MCF 10A (cell line): Measurements from ENCODE around the gene GLI1. TPM values are rescaled to one million over a fixed set of nuclear protein-coding genes. Genes with fewer than 3 reads are reported as not detected.
"Not testable (repeated sequence)": the region's sequence is repeated elsewhere in the genome, so short reads cannot be mapped to it uniquely, and the experiment has no call there.

Experiments
- BruUV-seq: library from RNA; stranded (reverse); fragments of 400-500 nt; replicated peaks from 2 replicates; lab custom pipeline; 2021; lab: Mats Ljungman, UMichigan
- CTCF ChIA-PET: fragments of 300-600 bp; sonication (Branson Sonifier 250); formaldehyde crosslinking; extraction: SDS; loops from one replicate; lab custom pipeline; 2021; ENCODE audit warnings: antibody characterized with exemption, inconsistent platforms; lab: Yijun Ruan, JAX
- POLR2A ChIA-PET: fragments of 300-600, 350-650 bp; sonication (Branson Sonifier 250); formaldehyde crosslinking; extraction: SDS; loops from one replicate; lab custom pipeline; 2020; ENCODE audit warnings: antibody characterized with exemption, inconsistent platforms; lab: Yijun Ruan, JAX
- DNase-seq: peaks from one replicate; pipeline ENCODE4 v3.0.0-alpha.2; 2018; ENCODE audit not compliant: unreplicated experiment
- H3K27ac Mint-ChIP-seq: one replicate; pipeline ENCODE4 v1.8.0; 2022; ENCODE audit warnings: mild to moderate bottlenecking, low read depth, mixed read lengths; ENCODE audit not compliant: unreplicated experiment
- H3K27me3 Mint-ChIP-seq: one replicate; pipeline ENCODE4 v1.8.0; 2022; ENCODE audit warnings: mixed read lengths; ENCODE audit not compliant: insufficient read depth, unreplicated experiment
- H3K36me3 Mint-ChIP-seq: one replicate; pipeline ENCODE4 v1.8.0; 2022; ENCODE audit warnings: mild to moderate bottlenecking, moderate library complexity, mixed read lengths; ENCODE audit not compliant: insufficient read depth, unreplicated experiment
- H3K4me1 Mint-ChIP-seq: one replicate; pipeline ENCODE4 v1.8.0; 2022; ENCODE audit warnings: mixed read lengths; ENCODE audit not compliant: insufficient read depth, unreplicated experiment
- H3K4me3 Mint-ChIP-seq: one replicate; pipeline ENCODE4 v1.8.0; 2022; ENCODE audit warnings: mild to moderate bottlenecking, moderate library complexity, mixed read lengths; ENCODE audit not compliant: unreplicated experiment
- H3K9me3 Mint-ChIP-seq: one replicate; pipeline ENCODE4 v1.8.0; 2022; ENCODE audit warnings: mixed read lengths; ENCODE audit not compliant: unreplicated experiment
- CTCF ChIP-seq: fragments of 200-600 bp; IDR thresholded peaks from one replicate; pipeline ENCODE4 v1.8.0; 2022; ENCODE audit warnings: antibody characterized with exemption, mild to moderate bottlenecking; ENCODE audit not compliant: unreplicated experiment
- intact Hi-C: fragments of 100-400 bp; cut with micrococcal nuclease; formaldehyde crosslinking; loops from 2 replicates; pipeline ENCODE4 v1.14.1; 2022
- total RNA-seq: library from RNA; stranded (reverse); gene quantifications from 2 replicates; pipeline ENCODE4 v1.2.3, GENCODE V29; 2022

Gene GLI1
- total RNA-seq, 1 experiment from 2014 or later, result not detected

- no peak for TF ChIP-seq CTCF
- H3K27me3 Mint-ChIP-seq, result no peaks in the 10 kb centered on the region
- no TSS peak for BruUV-seq
- H3K27ac Mint-ChIP-seq, result no peak overlapping the region
- peaks cover 8% of the 10 kb centered on the region for H3K9me3 Mint-ChIP-seq
- peaks cover 96% of the 10 kb centered on the region for H3K36me3 Mint-ChIP-seq
- H3K4me1 Mint-ChIP-seq, result no peaks in the 10 kb centered on the region
- intact Hi-C loops, result no loop called here
- no peak overlapping the region for H3K4me3 Mint-ChIP-seq
- ChIA-PET POLR2A (no interaction called here), CTCF (interaction anchor here (0.6 kb wide), 1 partner anchor 1197 kb away, joined by 3 read pairs; no protein-coding TSS in a partner anchor)
- no peak for DNase-seq
Measured at GRCh38 chr12:57498132-57498502, 38.5 kb downstream of the GLI1 start.

- H3K4me3 Mint-ChIP-seq, result no peak overlapping the region
- BruUV-seq, result no TSS peak
- peaks cover 8% of the 10 kb centered on the region for H3K9me3 Mint-ChIP-seq
- no peaks in the 10 kb centered on the region for H3K27me3 Mint-ChIP-seq
- no peak for TF ChIP-seq CTCF
- H3K36me3 Mint-ChIP-seq, result peaks cover 99% of the 10 kb centered on the region
- intact Hi-C loops, result no loop called here
- H3K4me1 Mint-ChIP-seq, result no peaks in the 10 kb centered on the region
- ChIA-PET POLR2A (no interaction called here), CTCF (interaction anchor here (0.6 kb wide), 2 partner anchors 124 to 1197 kb away, joined by 3 read pairs; no protein-coding TSS in a partner anchor)
- no peak overlapping the region for H3K27ac Mint-ChIP-seq
- no peak for DNase-seq
Measured at GRCh38 chr12:57498571-57498970, 39.0 kb downstream of the GLI1 start.

GRCh38 chr12:57500213-57500612 is 40.6 kb downstream of the GLI1 start:
- Mint-ChIP-seq H3K9me3 (peaks cover 8% of the 10 kb centered on the region), H3K36me3 (peaks cover 100% of the 10 kb centered on the region), H3K4me3 (no peak overlapping the region), H3K27ac (no peak overlapping the region), H3K27me3 (no peaks in the 10 kb centered on the region), H3K4me1 (no peaks in the 10 kb centered on the region)
- intact Hi-C loops, result no loop called here
- no TSS peak for BruUV-seq
- no peak for DNase-seq
- ChIA-PET POLR2A (interaction anchor here (0.6 kb wide), 1 partner anchor 91 kb away, joined by 3 read pairs; no protein-coding TSS in a partner anchor), CTCF (interaction anchor here (0.6 kb wide), 1 partner anchor 41 kb away, joined by 3 read pairs; no protein-coding TSS in a partner anchor)
- TF ChIP-seq CTCF, result no peak

GRCh38 chr12:57502311-57502969 is 42.9 kb downstream of the GLI1 start:
- H3K36me3 Mint-ChIP-seq, result peaks cover 95% of the 10 kb centered on the region
- H3K4me1 Mint-ChIP-seq, POLR2A ChIA-PET, H3K4me3 Mint-ChIP-seq, H3K27ac Mint-ChIP-seq, DNase-seq, H3K9me3 Mint-ChIP-seq, H3K27me3 Mint-ChIP-seq, intact Hi-C loops, BruUV-seq: not testable (repeated sequence)
- CTCF ChIA-PET, result interaction anchor here (0.6 kb wide), 1 partner anchor 62 kb away, joined by 3 read pairs; no protein-coding TSS in a partner anchor

GRCh38 chr12:57506541-57506940 is 47.0 kb downstream of the GLI1 start:
- peaks cover 88% of the 10 kb centered on the region for H3K36me3 Mint-ChIP-seq
- H3K27me3 Mint-ChIP-seq, result not testable (repeated sequence)
- CTCF ChIA-PET, result interaction anchor here (0.7 to 1.4 kb wide), 4 partner anchors 9 to 127 kb away, joined by 3 to 8 read pairs (median 5); no protein-coding TSS in a partner anchor

GRCh38 chr12:57507796-57508195 is 48.2 kb downstream of the GLI1 start:
- DNase-seq, H3K4me3 Mint-ChIP-seq, POLR2A ChIA-PET, H3K27ac Mint-ChIP-seq, BruUV-seq, H3K27me3 Mint-ChIP-seq, H3K9me3 Mint-ChIP-seq, intact Hi-C loops, CTCF ChIA-PET, H3K4me1 Mint-ChIP-seq: not testable (repeated sequence)
- peaks cover 88% of the 10 kb centered on the region for H3K36me3 Mint-ChIP-seq

More at GRCh38 chr12:57506541-57506940, 47.0 kb downstream of the GLI1 start:
- H3K27ac Mint-ChIP-seq, H3K4me1 Mint-ChIP-seq, POLR2A ChIA-PET, H3K4me3 Mint-ChIP-seq, H3K9me3 Mint-ChIP-seq, DNase-seq, BruUV-seq, intact Hi-C loops: not testable (repeated sequence)
